ENCODE results near the gene ADGRB3.
"Not testable (repeated sequence)": the region's sequence is repeated elsewhere in the genome, so short reads cannot be mapped to it uniquely, and the experiment has no call there.

- not testable (repeated sequence) for TF ChIP-seq EZH2 (optimal IDR thresholded peaks at IDR 0.05; ENCODE audit: low read depth, low read length); CTCF (IDR thresholded peaks at IDR 0.05; ENCODE audit: low read length)
These were observed 112.8 kb downstream of the ADGRB3 start for GRCh38 chr6:68747832-68748231.
